HG02885 (cell line): ENCODE data around the gene CDK2AP2.
A peak's percentile ranks its signal among the peaks of the same experiment; 100 is the strongest.
"Not testable (repeated sequence)": the region's sequence is repeated elsewhere in the genome, so short reads cannot be mapped to it uniquely, and the experiment has no call there.

Experiments used
- ATAC-seq: cut with Tn5 transposase; IDR thresholded peaks from one replicate; pipeline ENCODE4 v1.9.1; 2021; ENCODE audit warnings: mild to moderate bottlenecking; ENCODE audit not compliant: unreplicated experiment, poor library complexity

The CDK2AP2 gene

DNA sequence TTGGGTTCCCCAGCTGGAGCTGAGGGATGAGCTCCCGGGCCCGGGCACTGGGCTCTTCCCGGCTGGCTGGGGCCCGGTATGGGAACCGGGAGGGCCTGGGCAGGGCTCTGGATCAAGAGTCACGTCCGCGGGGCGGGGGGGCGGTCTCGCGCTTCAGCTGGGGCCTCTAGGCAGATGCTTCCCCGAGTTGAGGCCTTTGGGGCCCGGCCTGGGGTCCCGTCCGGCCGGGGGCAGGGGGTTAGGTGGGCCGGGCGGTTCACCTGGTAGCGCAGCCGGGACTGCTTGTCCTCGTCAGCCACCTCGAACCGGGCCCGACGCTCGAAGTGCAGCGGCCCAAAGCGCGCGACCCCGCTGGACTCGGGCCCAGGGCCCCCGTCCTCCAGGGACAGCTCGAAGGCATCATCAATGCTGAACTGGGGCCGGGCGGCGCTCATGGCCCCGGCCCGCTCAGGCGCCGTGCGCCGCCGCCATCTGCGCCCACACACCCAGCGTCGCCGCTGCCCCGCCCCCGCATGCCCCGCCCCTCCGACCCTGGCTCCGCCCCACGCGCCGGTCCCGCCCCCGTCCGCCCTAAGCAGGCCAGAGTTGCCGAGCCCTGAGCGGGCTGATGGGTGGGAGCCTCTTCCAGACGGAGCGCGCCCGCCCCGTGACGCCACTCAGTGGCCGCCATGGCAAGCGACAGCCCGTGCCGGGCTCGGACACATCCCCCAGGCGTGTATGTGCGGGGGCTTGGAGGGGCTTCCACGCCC lies 39.0 kb downstream of the CDK2AP2 start, which contains the start of gene TMEM134:
Gene TMEM134, minus strand, starts transcription at position 493 of the 749 bp plus-strand sequence. Its CDS starts 59 bp downstream, at position 434.
- ATAC-seq = peak; percentile 78

DNA sequence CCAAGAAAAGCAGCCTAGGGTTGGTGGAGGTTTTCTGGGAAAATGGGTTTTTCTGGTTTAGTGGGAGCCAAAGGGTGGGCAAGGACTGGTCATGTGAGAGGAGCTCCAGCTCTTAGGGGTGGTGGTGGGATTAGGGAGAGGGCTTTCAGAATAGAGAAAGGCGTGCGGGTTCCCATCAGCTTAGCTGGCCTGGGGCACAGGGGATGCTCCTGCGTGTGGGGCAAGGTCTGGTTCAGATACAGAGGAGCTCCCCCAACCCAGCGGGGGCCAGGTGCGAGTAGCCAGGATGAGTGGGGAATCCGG lies 39.6 kb downstream of the CDK2AP2 start:
- no peak for ATAC-seq

DNA sequence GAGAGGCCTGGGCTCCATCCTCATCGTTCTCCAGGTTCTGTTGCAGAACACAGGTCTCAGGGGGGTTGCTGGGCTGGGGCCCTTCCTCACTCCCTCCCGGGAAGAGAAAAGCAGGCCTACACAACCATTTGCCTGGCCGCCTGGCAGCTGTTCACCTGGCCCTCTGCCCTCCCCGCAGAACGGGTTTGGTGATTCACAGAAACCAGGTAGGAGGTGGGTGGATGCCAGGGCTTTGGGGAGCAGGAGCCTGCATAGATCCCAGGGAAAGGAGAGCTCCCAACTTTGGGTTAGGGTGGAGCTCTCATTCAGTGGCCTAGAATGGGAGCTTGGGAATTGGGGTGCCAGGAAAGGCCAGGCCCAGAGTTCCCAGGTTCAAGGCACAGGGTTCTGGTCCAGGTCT lies 39.9 kb downstream of the CDK2AP2 start:
- no peak for ATAC-seq

DNA sequence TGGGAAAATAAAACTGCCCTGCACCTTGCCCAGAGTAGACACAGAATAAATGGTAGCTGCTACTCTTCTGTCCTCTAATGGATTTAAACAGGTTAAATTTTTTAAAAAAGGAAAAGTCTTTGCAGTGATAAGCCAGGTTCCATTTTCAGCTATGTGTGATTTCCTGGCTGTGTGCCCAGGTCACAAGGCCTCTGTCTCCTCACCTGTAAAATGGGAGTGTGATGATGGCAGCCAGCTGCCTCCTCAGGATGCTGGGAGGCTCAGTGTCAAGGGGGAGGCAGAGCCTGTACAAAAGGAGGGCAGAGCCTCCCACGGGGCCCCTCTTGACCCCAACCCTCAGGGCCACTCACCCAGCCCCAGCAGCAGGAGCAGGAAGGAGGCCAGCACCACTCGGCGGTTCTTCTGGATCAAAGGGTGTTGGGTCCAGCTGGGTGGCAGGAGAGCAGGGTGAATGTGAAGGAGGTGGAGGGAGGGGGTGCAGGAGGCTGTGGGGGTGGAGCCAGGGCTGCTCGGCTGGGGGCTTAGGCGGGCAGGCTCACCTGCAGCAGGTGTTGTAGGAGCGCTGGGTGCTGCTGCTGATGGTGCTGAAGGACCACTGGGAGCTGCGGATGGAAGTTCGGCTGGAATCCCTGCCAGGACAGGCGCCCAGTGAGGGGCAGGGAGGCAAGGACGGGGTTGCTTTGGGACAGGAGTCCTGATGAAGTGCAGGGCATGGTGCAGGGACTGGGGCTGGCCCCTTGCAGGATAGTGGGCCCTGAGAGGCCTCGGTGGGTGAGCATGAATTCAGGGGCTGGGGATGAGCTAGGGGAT lies 40.8 kb downstream of the CDK2AP2 start:
- no peak for ATAC-seq

GRCh38 chr11:67466367-67466766 lies 41.6 kb downstream of the CDK2AP2 start:
- ATAC-seq = no peak

GRCh38 chr11:67465530-67465929 lies 42.4 kb downstream of the CDK2AP2 start:
- not testable (repeated sequence) for ATAC-seq

DNA sequence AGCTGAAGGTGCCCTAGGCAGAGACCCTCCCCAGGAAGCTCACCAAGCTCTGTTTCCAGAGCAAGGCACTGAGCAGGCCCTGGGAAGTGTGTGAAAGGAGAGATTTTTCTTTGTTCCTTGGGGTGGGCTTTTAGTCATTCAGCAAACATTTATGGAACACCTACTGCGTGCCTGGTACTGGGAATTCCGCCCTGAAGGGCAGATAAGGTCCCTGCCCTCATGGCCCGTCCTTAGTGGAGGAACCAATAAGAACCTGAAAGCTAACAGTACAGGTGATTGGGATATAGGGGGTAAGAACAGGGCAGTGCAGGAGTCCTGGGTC lies 42.8 kb downstream of the CDK2AP2 start:
- ATAC-seq = no peak

DNA sequence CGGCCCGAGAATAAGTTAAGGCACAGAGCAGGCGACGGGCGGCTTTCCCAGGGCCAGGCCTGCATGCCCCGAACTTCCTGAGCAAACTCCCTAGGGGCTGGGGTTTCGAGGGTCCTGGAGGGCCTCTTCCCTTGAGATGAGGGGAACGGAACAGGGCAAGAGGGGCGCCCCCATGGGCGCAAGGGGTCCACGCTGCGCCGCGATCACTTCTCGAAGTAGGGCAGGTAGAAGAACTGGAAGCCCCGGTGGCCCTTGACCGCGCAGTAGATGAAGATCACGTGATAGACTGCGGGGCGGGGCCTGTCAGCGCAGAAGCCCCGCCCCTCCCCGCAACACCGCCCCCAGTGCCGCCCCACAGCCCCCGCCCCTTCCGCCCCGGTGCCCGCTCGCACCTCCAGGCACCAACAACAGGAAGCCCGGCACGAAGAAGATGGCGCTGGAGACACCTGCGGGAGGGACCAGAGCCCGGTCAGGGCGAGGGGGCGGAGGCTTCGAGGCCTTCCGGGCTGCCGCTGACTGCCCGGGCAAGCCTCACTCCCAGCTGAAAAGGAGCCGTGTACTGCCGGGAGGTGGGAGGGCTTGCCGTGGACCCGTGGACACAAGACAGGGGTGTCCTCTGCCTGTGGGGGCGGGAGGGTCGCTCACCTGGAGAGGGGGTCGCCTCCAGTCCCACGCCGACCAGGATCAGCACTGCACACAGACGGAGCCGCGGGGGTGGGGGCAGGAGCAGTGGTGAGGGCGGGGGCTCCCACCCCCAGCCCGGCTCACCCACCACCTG lies 43.4 kb downstream of the CDK2AP2 start:
- peak; percentile 58 for ATAC-seq

GRCh38 chr11:67463680-67464410 lies 44.1 kb downstream of the CDK2AP2 start:
- ATAC-seq = no peak

GRCh38 chr11:67463186-67463585 lies 44.8 kb downstream of the CDK2AP2 start:
- ATAC-seq = no peak

- ATAC-seq = no peak
Observed at GRCh38 chr11:67458266-67458665, 49.7 kb downstream of the CDK2AP2 start.

DNA sequence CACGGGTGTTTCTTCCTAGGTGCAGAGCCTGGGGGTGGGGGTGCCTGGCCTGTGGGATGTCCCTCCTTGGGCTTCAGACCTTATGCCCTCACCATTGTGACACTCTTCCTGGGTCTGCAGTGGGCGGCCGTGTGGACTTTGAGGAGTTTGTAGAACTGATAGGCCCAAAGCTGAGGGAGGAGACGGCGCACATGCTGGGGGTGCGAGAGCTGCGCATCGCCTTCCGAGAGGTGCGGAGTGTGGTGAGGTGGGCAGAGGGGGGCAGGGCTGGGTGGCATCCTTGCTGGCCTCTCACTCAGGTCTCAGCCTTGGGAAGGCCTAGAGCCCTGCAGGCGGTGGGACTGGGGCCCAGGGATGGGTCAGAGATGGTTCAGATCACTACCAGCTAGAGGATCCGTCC lies 50.5 kb downstream of the CDK2AP2 start:
- ATAC-seq = no peak
